Stimulated activated CD8-positive, alpha-beta memory T cell treated with anti-CD3 and anti-CD28 coated beads, Interleukin-15, amount 100 ng/mL, for 24 hours (primary cell): ENCODE results near the gene WNK1.
"Not testable (repeated sequence)": the region's sequence is repeated elsewhere in the genome, so short reads cannot be mapped to it uniquely, and the experiment has no call there.

Source experiments
- DNase-seq: peaks from one replicate; pipeline ENCODE4 v3.0.0-alpha.2; 2020; ENCODE audit warnings: low read depth

WNK1 gene

DNA sequence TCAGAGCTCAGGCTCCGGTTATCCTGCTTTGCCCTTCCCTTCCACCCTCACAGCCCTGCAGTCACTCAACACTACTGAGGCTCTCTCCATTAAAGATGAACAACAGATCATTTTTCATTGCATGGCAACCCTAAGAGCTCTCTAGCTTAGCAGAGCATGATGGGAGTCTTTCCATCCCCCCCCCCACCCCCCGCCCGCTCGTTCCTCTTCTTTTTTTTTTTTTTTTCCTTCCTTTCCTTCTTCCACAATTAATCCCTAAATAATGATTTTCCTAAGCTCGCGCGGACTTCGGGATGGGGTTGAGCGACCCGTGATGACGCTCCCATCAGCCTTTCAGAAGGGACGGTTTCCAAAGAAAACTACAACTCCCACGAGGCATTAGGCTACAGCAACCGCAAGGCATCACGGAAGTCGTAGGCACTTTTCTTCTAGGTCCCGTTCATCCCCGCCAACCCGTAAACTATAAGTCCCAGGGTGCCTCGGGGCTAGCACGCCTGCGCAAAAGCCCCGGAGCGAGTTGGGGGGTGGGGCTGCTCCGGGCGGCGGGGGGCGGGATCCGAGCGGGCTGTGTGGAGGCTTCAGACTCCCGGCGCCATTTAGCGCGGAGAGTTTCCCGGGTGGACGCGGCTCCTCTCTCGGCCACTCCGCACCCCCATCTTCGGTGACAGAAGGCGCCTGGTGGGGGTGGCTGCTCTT, at the start of gene WNK1:
Gene WNK1 (plus strand): TSS at position 581 of the 696 bp plus-strand sequence. CDS start 987 bp downstream, outside the sequence.
- DNase-seq, result peak; percentile 95

DNA sequence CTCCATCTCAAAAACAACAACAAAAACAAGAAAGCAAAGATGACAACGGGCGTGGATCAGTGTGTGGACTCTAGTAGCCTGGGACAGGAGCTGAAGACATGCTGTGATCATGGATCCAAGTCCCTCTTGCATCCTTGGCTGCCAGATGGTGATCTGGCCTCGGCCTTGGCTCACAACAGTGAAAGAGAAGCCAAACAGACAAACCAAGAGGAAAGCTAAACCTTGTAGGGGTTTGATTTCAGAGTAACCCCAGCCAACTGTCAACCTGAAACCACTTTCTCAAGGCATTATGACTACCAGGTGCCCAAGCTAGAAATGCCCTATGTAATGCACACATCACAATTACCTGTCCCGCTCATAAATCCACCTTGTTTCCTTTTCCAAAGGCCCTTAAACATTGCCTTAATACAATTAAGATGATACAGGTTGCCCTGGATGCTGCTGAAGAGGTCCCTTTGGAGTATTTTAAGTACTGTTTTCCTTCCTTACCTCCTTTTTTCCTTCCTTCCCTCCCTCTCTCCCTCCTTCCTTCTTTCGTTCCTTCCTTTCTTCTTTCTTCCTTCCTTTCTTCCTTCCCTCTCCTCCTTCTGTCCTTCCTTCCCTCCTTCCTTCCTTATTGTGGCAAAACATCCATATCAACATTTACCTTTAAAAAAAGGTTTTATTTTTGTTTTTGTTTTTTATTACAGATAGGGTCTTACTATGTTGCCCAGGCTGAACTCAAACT, 47.7 kb upstream of the WNK1 start:
- no peak for DNase-seq

DNA sequence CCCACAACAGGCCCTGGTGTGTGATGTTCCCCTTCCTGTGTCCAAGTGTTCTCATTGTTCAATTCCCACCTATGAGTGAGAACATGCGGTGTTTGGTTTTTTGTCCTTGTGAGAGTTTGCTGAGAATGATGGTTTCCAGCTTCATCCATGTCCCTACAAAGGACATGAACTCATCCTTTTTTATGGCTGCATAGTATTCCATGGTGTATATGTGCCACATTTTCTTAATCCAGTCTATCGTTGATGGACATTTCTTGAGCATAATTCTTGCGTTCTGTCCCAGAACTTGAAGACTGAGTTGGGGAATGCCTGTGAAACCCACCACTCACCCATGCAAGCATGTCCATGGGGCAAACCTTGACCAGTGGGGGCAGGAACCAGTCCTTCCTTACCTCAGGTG, 44.3 kb upstream of the WNK1 start:
- not testable (repeated sequence) for DNase-seq

DNA sequence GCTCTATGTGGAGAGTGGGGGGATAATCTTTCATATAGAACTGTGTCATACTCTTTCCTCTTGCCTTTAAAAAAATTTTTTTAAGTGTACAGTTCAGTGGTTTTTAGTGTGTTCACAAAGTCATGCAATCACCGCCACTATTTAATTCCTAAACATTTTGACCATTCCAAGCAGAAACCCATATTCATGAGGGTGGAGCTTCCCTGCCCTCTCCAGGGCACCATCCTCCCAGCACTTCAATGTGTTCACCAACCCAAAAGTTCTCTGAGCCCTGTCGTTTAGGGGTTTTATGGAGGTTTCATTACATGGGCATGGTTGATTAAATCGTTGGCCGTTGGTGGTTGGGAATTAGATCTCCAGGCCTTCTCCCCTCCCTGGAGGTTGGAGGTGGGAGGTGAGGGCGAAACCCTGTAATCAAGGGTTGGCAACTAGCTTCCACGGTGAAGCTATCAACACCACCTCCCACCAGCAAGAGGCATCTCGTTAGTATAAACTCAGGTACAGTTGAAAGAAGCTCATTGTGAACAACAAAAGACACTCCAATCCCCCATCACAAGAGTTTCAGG, 42.8 kb upstream of the WNK1 start:
- no peak for DNase-seq

DNA sequence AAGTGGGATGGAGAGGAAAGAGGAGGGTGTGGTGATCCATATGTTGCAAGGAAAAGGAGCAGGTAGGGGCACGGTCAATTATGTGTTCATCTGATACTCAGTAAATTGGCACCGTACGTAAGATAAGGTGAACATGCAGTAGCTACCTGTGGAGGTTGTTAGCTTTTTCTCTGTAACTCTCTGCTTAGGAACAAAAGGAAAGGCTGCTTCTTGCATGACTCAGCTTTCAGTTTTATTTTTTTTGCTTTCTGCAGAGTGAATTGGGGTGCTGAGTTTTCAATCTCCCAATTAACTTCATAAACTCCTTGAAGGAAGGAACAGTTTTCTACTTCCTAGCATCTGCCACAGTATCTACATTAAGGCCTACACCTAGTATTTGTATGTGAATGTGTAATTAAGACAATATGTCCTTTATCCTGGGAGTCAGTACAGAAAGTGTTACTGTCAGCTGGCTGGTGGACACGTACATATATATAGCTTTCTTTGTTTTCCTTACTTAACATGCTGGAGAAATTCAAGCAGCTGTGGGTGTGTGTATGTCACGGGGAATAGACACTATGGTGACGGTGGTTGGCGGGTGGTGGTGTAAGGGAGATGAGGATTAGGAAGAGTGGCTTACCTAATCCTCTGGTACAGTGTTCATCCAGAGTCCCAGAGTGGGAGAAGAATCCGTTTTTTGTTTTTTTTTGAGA, 40.1 kb upstream of the WNK1 start:
- no peak for DNase-seq

DNA sequence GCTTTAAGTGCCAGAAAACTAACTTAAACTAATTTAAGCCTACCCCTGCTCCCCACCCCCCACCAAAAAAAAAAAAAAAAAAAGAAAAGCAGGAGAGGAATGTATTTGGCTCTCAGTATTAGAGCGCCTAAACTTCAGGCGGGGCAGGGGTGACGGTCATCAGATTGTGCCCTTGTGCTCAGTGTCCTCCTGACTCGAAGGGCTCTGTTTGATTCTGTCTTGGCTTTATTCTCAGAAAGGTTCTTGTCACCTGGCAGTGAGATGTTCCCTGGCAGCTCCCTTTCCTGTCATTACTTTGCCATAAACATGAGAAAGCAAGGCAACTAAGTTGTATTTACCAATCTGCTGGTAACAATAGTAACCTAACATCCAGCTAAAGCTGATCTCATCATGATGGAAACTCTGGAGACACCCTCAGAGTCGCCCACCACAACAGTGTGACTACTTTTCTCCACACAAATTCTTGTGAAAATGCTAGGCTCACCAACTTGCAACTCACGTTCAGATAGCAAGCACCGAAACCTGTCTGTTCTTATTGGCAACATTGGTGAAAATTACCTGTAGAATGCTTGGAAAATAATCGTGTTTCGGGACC, 39.0 kb upstream of the WNK1 start:
- DNase-seq, result no peak

DNA sequence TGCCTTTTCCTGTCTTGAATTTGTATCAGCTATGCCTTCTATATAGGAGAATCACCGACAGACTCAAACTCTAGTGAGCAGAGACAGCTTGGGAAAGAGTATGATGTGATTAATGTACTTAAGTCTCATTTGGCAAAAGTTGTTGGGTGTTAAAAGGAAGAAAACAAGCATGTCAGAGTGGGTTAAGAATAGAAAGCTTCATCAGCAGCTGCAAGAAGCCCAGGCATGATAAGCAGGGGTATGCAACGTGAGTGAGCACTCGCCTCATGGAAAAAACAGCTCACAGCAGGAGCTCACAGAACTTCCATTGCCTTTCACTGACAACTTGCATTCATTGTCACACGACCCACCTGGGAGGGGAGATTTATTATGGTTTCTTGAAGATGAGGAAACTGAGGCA, 35.9 kb upstream of the WNK1 start:
- no peak for DNase-seq

DNA sequence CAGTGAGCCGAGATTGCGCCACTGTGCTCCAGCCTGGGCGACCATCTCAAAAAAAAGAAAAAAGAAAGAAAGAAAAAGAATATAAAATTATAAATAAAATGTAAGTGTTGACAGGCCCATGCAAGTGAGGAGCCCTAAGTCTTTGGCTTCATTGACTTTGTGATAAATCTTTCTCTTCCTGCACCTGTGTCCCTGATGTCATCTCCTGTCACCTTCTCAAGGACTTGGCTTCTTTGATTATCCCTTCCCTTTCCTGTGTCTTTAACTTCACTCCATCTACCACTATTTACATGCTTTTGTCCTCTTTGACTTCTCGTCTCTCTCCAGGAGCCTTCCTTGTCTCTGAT, 33.6 kb upstream of the WNK1 start:
- no peak for DNase-seq

DNA sequence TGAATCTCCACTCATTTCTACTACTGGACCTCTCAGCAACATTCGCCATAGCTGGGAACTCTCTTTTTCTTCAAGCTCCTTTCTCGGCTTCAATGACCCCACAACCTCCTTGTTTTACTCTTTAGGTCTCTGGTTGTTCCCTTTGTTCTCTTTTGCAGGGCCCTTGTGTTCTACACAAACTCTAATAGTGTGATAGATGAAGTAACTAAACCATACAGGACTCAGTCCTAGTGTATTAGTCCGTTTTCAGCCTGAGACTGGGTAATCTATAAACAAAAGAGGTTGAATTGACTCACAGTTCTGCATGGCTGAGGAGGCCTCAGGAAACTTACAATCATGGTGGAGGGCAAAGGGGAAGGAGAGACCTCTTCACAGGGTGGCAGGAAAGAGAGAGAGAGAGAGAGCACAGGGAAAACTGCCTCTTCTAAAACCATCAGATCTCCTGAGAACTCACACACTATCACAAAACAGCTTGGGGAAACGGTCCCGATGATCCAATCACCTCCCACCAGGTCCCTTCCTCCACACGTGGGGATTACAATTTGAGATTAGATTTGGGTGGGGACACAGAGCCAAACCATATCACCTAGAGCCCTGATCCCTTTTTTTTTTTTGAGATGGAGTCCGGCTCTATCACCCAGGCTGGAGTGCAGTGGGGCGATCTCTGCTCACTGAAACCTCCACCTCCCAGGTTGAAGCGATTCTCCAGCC, 32.0 kb upstream of the WNK1 start:
- no peak for DNase-seq

DNA sequence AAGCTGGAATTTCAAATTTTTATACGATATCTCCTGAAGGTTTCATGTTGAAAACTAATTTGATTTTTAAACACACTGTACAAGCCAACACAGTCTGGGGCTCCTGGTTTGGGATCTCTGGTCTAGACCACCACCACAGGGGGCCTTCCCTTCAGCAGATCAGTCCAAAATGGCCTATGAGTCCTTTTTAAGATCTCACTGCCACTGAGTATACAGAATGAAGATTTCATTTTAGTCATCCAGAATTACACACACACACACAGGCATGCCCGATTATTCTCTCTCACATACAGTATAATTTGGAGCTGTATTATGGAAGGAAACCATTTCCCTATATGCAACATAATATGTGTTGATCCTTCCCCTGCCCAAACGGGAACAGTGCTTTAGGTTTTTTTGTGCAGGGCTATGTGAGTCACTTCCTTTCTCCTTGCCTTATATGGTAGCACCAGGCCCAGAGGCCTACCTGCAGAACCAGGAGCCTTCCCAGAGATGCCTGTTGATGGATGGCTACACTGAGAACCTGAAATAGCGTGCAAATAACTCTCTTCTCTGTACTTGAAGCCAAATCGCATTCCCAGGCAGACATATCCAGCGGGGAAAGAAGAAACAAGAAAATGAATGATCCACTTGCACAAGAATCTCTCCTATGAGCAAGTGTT, 28.1 kb upstream of the WNK1 start:
- DNase-seq, result no peak

DNA sequence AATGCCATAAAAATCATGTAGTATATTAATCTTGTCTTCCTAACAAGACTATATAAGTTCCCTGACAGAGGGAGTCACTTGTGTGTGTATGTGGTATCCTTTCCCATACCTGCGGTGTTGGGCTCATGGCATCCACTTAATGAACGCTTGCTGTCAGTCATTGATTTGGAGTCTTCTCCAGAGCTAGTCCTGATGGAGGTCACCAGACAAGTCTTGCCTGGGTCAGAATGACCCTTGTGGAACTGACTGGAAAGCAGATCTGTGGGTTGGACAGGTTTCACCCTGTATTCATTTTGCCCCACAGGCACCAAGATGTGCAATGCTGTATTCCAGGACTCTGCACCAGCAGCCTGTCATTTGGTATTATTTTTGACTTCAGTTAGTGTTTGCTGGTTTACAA, 27.3 kb upstream of the WNK1 start:
- DNase-seq, result no peak

DNA sequence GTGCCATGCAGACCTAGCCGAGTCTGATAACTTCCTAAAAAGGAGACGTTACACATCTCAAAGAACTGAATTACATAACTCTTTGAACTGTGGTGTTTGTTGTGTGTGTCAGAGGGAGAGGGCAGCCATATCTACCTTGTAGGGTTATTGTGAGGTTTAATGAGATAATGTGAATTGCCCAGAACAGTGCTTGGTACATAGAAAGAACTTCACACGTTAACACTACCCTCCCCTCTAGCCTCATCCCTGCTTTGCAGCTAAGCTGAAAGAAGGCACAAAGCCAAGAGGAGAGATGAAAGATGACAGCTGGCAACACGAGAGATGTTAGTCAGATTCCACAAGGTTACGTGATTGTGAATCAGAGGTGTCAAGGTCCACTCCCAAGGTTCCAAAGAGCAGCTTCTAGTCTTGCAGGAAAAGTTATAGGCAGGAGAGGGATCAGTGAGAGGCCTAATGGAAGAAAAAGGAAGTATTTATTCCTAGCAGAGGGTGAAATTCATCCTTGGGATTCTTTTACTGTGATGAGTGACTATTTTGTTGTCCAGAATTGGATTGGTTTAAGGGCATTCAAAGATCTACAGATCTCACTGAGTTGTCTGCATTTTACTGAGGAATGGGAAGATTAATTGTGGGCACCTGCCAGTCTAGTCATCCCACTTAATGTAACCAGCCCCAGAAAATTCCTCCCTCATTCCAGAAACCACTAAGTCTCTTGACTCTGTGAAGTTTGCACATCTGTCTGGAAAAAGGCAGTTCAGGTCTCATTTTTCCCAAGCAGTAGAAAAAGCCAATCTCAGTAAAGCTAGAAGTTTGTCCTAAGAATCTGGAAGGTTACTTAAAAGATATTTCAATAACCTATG, 25.9 kb upstream of the WNK1 start:
- no peak for DNase-seq

DNA sequence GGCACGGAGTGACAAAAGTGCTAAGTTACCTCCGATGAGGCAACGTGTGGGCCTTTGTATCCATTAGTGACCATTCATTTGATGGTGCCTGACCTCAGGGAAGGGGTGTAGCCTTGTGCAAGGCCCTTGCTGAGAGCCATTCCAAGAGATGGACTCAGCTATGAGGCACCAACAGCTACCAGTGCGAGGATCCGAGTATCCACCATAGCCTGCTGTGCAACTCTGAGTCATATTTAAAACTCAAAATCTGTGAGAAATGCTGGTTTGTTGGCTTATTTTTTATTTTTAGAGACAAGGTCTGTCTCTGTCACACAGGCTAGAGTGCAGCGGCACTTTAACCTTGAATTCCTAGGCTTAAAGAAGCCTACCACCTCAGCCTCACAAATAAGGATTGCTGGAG, 25.1 kb upstream of the WNK1 start:
- no peak for DNase-seq

DNA sequence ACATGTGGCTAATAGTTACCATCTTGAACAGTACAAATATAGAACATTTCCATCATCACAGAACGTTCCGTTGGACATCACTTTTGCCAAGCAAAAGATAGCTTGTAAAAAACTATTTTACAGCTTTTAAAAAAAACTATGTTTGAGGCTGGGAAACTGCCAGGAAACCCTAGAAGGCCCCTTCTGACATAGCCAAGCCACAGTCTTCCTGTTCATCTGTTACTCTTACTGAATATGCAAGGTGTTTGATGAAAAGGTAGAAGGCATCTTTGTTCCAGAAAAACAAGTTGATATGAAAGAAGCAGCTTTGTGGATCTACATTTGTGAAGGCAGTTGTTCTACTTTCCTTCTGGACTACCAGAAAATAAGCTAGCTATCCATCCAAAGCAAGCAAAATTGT, 23.6 kb upstream of the WNK1 start:
- DNase-seq, result no peak

DNA sequence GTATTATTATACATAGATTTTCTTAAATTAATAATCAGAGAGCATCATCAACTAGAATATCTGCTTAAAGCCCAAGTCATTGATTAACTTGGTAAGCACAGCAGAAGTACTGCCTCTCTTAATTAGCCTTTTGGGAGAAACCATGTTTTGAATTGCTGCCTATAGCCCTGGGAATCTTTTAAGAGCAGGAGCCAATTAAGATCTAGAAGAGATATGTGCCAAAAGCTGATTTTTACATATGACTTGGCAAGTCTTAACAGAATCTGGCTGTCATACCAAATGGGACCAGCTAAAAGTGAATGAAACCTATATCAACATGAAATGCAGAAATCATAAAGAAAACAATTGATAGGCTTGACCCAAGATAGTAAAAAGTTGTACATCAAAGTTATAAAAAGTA, 23.2 kb upstream of the WNK1 start:
- DNase-seq, result no peak

DNA sequence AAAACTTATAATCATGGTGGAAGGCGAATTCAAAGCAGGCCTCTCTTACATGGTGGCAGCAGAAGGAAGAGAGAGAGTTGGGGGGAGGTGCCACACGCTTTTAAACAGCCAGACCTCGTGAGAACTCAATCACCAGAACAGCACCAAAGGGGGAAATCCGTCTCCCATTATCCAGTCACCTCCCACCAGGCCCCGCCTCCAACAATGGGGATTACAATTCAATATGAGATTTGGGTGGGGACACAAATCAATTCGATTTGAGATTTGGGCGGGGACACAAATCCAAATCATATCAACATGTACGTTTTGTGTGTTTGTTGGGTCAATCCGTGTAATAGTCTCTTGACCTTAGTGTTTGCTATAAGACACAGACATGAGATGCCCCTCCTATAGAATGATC, 21.8 kb upstream of the WNK1 start:
- DNase-seq, result no peak

DNA sequence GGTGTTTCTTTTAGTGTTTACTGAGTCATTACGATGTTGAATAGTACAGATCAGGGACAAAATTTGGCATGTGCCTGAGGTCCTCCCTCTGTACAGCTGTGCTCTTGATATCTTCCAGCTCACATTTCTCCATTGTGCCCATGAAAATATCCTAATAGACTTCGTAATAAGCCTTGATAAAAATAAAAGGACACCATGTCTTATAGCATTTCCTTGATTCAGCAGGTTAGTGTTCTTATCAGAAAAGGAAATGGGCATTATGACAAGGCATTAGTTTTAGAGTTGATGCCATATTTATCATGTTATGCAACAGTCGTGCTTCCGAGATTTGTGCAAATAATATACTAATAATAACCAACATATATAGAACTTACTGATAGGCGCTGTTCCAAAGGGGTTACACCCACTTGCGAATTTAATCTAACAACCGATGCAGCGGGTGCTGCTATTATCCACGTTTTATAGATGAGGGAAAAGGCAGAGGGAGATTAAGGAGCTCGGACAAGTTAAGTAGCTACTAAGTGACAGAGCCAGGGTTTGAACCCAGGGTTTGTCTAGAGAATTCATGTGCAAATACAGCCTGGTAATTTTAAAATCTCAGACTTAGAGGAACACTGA, 15.1 kb upstream of the WNK1 start:
- no peak for DNase-seq

DNA sequence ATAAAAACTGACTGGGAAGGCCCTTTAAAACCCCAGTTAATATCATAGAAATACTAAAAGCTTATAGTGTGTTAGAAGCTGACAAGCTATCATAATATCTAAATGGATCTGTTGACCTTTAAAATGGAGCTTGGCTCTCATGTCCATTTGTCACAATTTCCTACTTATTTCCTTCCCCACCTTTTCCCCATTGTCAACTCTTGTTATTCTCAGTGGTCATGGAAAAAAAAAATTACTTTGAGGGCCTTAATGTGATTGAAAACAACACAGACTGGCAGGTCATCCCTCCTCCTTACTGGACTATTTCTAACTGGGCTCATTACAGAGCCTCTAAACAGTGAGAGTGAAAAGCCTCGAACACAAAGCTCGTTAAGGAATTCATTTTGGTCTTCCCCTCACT, 13.7 kb upstream of the WNK1 start:
- no peak for DNase-seq

DNA sequence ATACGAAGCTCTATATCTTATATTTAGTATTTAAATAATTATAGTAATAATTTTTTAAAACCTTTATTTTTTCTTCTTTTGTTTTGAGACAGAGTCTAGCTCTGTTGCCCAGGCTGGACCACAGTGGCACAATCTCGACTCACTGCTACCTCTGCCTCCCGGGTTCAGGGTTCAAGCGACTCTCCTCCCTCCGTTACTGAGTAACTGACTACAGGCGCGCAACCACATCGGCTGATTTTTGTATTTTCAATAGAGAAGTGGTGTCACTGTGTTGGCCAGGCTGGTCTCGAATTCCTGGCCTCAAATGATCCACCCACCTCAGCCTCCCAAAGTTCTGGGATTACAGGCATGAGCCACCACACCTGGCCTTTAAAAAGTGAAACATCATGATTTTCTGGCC, 13.0 kb upstream of the WNK1 start:
- no peak for DNase-seq

DNA sequence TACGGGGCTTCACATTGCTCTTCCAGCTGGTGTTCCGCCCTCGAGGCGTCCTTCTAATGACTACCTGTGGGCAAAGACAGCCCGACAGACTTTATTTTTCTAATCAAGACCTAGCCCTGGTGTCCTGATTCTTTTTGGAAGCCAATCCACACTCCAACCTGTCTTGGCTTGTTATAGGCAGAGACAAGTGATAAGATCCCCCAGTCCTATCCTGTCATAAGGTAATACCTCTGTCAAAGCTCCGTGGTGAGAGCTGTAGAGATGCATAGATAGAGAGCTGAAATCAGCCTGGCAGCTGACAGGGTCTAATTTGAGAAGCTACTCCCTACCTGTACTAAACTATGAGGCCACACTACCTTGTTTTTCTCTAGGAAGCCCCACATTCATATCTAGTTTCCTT, 11.5 kb upstream of the WNK1 start:
- no peak for DNase-seq
